Measurements from ENCODE around the gene KDM2B.

The KDM2B gene

DNA sequence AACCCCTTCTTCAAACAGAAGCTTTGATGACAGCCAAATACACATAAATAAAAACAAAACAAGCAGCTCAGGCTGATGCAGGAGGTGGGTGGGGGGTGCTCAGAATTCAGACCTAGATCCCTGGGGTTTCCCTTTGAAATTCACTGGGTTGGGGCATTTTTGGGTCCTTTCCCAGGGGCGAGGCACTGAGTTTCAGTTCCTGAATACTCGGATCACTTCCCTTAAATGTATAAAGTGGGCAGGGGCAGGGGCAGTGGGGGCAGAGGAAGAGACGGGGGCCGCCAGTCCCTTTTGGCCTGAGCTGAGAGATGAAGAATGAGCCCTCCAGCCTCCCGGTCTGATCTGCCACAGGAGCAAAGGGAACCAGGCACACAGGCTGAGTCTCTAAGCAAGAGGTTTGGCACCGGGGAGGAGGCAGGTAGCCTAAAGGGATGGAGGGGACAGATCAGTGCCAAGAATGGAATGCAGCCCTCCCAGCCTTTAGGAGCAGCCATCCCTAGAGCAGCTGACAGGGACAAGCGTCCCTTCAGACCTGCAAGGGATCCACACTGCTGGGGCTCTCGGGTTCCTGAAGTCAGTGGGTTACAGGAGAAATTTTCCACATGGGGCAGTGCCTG lies 20.3 kb downstream of the KDM2B start:
- no peak for DNase-seq

GRCh38 chr12:121558956-121559355 lies 21.9 kb downstream of the KDM2B start:
- DNase-seq = no peak

- no peak for DNase-seq
Measured at GRCh38 chr12:121550974-121551634, 29.7 kb downstream of the KDM2B start.

DNA sequence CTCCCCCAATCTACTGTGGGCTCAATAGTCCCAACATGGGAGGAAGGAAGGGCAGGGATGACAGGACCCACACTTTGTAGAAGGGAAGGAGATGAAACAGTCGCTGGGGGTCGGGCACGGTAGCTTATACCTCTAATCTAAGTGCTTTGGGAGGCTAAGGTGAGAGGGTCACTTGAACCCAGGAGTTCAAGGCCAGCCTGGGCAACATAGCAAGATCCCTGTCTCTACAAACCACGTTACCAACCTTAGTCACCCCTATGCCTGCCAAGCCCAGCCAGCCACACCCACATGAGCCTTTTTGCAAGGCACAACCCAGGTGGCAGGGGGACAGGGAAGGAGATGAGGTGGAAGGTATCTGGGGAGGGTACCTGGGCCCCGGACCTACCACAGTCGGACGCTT lies 31.7 kb downstream of the KDM2B start:
- DNase-seq = no peak

DNA sequence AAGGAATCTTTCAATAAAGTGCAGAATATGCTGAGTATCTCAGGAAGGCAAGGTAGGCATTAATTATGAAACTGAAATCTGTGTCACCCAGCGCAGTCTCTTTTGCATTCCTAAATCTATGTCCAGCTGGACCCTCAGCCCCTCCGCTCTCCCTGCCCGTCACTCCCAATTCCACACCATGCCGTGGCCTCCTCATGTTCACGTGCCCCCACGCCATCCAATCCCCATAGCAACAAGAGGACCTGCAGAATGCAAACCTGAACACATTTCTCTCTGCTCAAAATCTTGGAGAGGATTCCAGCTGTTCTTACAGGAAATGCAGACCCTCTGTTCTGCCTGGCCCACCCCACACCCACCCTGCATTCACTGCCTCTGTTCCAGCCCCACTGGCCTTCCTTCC lies 35.3 kb downstream of the KDM2B start:
- no peak for DNase-seq

DNA sequence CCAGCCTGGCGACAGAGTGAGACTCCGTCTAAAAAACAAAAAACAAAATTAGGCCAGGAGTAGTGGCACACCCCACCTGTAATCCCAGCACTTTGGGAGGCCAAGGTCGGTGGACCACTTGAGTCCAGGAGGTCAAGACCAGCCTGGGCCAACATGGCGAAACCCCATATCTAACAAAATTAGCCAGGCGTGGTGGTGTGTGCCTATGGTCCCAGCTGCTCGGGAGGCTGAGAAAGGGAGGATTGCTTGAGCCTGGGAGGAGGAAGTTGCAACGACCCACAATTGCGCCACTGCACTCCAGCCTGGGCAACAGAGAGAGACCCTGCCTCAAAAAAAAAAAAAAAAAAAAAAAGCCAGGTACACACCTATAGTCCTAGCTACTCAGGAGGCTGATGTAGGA lies 37.0 kb downstream of the KDM2B start:
- DNase-seq = no peak

DNA sequence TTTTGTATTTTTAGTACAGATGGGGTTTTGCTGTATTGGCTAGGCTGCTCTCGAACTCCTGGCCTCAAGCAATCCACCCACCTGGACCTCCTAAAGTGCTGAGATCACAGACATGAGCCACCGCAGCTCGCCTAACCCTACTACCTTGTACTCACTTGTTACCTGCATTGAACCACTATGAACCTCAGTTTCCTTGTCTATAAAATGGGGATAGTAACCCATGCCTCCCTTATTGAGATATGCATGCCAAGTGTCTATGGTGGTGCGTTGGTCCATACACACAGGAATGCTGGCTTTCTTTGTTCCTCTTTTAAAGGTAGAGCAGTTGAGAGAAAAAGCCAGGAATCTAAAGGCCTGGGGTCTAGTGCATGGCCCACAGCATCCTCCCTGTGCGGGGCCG lies 40.9 kb downstream of the KDM2B start:
- DNase-seq = no peak

- no peak for DNase-seq
Measured at GRCh38 chr12:121538699-121539061, 42.1 kb downstream of the KDM2B start.

GRCh38 chr12:121537814-121538698 lies 42.8 kb downstream of the KDM2B start:
- DNase-seq = no peak

- DNase-seq = peak; percentile 48
Measured at GRCh38 chr12:121536899-121537813, 43.7 kb downstream of the KDM2B start.

DNA sequence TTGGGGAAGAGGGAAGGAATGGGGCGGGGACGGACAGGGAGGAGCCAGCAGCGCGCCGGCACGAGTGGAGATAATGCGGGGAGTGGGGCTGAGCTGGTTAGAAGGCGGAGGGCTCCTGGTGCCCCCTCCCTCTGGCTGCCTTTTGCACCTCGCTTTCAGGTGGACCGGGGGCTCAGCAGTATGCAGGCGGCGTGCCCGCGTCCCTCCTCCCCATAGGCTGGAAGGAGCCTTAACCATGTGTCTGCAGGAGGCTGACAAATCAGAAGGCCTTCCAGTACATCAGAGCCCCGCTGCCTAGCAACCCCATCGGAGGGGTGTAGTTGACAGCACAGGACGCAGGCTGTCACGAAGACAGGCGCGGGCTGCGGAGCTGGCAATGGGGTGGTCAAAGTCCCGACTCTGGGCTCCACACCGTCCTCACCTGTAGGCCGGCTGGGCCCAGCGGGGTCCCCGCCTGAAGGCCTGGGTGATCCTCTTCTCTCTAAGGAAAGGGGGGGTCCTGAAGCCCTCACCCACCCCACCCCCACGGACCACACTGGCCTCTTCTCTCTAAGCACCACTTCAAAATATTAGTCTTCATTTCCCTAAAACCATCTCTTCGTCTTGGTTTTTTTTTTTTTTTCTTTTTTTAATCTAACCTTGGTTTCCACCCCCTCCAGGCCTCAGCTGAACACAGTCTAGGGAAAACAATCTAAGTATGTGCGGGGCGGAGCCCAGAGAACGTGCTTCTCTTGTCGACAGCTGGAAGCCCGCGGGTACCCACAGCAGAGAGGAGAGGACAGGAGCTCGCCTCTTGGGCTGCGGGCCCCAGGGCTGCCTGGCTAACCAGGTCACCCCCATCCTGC lies 44.5 kb downstream of the KDM2B start:
- peak; percentile 48 for DNase-seq

GRCh38 chr12:121535150-121536053 lies 45.4 kb downstream of the KDM2B start:
- DNase-seq = no peak

DNA sequence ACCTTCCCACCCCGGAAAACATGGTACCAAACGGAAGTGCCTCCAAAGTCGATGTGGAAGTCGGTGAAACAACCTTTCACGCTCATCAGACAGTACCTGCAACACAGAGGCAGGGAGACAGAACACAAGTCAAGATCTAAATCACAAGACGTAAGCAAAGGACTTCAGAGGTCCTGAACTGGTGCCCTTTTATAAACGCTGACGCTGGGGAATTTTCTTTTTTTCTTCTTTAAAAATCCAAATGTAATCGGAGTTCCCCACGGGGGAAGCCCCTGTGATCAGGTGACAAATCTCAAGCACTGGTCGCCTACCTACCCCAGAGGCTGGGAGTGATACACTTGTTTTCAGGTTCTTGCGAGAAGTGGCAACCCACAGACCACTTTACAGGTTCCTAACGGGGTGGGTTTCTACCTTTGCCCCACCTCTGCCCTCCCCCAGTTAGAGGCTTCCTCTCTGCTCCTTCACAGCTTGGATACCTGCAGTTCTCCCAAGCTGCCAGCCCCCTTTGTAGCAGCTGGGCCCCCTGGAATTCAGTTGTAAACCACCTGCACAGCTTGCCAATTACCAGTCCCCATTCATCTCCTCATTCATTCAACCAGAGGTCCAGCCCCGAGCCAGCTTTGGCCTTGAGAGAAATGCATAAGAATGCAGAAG lies 46.2 kb downstream of the KDM2B start:
- peak; percentile 63 for DNase-seq

DNA sequence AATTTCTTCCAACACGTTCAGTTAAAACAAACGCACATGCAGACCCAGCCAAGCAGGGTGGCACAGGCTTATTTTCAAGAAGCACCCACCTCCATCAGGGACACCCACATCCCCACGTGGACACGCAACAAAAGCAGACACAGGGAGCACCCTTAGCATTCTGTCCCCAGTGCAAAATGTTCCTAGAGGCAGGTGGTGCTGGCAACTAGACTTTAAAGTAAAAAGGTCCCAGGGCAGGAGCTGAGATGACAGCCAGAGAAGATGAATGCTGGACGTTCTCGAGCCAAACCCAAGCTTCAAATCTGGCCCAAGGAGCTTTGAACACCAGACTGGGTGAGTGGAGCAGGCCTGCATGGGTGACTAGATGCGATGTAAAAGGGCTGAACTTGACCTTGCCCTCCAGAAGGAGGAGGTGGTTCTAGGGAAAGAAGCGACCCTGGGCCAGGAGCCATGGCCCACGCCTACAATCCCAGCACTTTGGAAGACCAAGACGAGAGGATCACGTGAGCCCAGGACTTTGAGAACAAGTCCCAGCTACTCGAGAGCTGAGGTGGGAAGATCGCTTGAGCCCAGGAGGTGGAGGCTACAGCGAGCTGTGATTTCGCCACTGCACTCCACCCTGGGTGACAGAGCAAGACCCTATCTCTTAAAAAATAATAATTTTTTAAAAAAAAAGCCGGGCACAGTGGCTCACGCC lies 47.3 kb downstream of the KDM2B start:
- DNase-seq = no peak

DNA sequence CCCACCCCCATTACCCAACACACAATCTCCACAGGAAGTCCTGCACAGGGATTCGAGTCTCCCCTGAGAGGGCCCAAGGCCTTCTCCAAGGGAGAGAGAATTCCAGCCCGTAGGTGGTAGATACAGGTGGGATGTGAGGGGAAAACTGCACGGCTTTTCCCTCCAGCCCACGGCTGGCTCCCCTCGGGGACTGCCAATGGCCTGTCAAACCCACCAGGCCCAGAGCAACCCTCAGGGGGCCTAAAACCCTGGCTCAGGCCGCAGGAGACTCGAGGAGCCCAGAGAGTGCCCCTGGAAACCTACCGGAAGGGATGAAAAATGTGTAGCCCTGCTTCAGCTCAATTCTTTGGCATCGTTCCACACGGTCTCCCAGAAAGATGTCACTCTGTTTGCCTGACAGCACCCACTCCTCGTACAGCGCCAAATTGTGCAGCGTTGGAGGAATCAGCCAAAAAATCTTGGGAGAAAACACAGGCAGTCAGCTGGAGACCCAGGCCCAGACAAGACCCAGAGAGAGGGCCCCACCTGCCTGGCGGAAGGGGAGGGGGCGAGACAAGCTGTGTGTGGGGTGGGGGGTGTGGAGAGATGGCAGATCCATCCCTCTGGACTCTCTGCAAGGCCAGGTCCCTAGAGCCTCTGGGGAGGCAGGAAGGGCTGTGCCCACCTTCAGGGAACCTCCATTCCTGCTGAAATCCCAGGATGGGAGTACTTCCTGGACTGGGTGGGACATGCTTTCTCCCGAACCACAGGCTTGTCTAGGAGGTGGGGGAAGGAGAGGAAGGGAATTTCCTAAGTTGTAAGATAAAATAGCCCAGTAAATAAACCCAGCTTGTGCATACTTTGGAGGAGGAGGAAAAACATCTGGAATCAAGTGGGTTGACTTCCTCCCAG lies 48.1 kb downstream of the KDM2B start:
- no peak for DNase-seq

DNA sequence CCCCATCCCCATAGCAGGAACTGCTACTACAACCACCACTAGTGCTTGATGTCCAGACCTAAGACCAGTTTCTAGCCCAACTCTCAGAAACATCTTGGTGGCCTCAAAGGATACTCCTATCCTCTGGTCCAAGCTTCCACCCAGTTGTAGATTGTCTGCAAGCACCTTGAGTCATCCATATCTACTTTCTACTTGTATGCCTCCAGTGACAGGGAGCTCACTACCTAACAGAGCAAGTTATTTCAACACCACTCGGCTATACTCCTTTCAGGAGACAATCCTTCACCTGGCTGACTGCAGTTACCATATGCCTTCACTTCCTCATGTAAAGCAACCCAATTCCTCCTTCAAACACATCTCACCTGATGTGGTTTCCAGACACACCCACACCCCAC lies 49.5 kb downstream of the KDM2B start:
- DNase-seq = no peak

DNA sequence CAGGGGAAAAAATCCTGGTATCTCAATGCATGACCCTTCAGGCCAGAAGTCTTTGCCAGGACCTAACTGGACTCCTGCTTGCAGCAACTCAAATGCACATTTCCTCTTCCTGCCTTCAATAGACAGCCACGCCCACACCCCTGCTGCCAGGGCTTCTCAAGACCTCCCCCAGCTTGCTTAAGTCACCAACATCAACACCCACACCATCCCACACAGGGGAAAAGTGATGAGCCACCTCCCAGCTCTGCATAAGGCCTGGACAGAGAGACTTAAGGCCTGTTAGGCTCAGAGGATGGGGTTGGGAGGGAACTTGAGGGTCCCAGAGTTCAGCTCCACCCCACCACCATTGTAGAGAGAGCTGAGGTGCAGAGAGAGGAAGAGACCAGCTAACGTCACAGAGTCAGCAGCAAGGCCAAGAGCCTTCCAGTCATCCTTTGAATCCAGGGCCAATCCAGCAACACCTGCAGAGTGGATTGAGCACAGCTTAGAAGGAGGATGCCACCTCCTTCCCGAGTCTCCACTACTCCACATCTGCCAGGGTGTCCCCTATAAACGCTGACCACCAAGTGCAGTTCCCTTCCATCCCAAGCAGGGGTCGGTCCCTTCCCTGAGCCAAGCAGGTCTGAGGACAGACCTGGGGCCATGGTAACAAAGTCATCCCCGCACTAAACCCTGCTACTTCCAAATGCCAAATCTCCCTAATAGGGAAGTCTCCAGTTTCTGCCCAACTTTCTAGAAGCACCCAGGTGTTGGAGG lies 50.0 kb downstream of the KDM2B start:
- DNase-seq = peak; percentile 55

GRCh38 chr12:121529184-121529583 lies 51.6 kb downstream of the KDM2B start:
- no peak for DNase-seq
